ENCODE data around the gene ATP10A. TPM values are rescaled to one million over a fixed set of nuclear protein-coding genes. Genes with fewer than 3 reads are reported as not detected.
A peak's percentile ranks its signal among the peaks of the same experiment; 100 is the strongest.

Gene ATP10A
- polyA plus RNA-seq, 3 donors: 0.71 to 3.9 (median 0.92) TPM

GRCh38 chr15:25763331-25763751 lies 99.8 kb downstream of the ATP10A start:
- intact Hi-C loops (cut with micrococcal nuclease): no loop called here
- no peak for DNase-seq
- 78% methylated on average over 3 of the region's 4 CpGs for WGBS (ENCODE audit: insufficient coverage)
- Mint-ChIP-seq H3K27ac (peak overlapping the region in 1 of 7 donors; percentile 58), H3K4me3 (no peak overlapping the region), H3K9me3 (peaks cover 19 to 33% (median 27%) of the 10 kb centered on the region in 7 donors), H3K27me3 (ENCODE audit: low read depth in 3 of 3) (peaks cover 0 to 1% (median 0%) of the 10 kb centered on the region in 3 donors), H3K36me3 (peaks cover 6 to 27% of the 10 kb centered on the region in 2 donors), H3K4me1 (peaks cover 17% of the 10 kb centered on the region)
- H3K27me3 ChIP-seq (ENCODE audit: control insufficient read depth in 2 of 2, insufficient read depth in 2 of 2, low read length in 2 of 2): no peaks in the 10 kb centered on the region
- H3K9me3 ChIP-seq (replicated peaks in 1 of 2; ENCODE audit: control insufficient read depth in 1 of 2, insufficient read depth in 1 of 2, low read length in 2 of 2): peaks cover 0 to 33% of the 10 kb centered on the region in 2 donors
- H3K27ac ChIP-seq (ENCODE audit: low read depth in 1 of 2, low read length in 2 of 2): no peak overlapping the region
- H3K79me2 ChIP-seq (ENCODE audit: insufficient read depth, low read length): no peaks in the 10 kb centered on the region
- no peak overlapping the region for H3K9ac ChIP-seq (ENCODE audit: insufficient read depth, low read length, poor library complexity, severe bottlenecking)
- H3K4me3 ChIP-seq (replicated peaks in 1 of 3; ENCODE audit: low read depth in 2 of 3, low read length in 3 of 3): no peak overlapping the region
- H4K20me1 ChIP-seq (ENCODE audit: insufficient read depth, low read length): no peaks in the 10 kb centered on the region
- no peak overlapping the region for H2AFZ ChIP-seq (ENCODE audit: insufficient read depth, low read depth, low read length, poor library complexity, severe bottlenecking)
- no peak overlapping the region for H3K4me2 ChIP-seq (replicated peaks; ENCODE audit: extremely low read depth, low read length, poor library complexity, severe bottlenecking)
- peaks cover 13 to 16% of the 10 kb centered on the region in 2 donors for H3K4me1 ChIP-seq (ENCODE audit: control insufficient read depth in 1 of 2, insufficient read depth in 2 of 2, low read length in 2 of 2)
- H3K36me3 ChIP-seq (replicated peaks in 1 of 2; ENCODE audit: control insufficient read depth in 1 of 2, insufficient read depth in 2 of 2, low read length in 2 of 2): peaks cover 0 to 9% of the 10 kb centered on the region in 2 donors
- TF ChIP-seq CTCF (IDR thresholded peaks at IDR 0.05): no peak

- H4K20me1 ChIP-seq (ENCODE audit: insufficient read depth, low read length): no peaks in the 10 kb centered on the region
- H3K4me1 ChIP-seq (ENCODE audit: control insufficient read depth in 1 of 2, insufficient read depth in 2 of 2, low read length in 2 of 2): peaks cover 13 to 16% of the 10 kb centered on the region in 2 donors
- peaks cover 0 to 1% (median 0%) of the 10 kb centered on the region in 3 donors for H3K27me3 Mint-ChIP-seq (ENCODE audit: low read depth in 3 of 3)
- peak overlapping the region; percentile 22 to 45 for H3K4me3 Mint-ChIP-seq
- no peak for TF ChIP-seq CTCF (IDR thresholded peaks at IDR 0.05)
- H3K27ac ChIP-seq (ENCODE audit: low read depth in 1 of 2, low read length in 2 of 2): peak overlapping the region; percentile 88 to 91
- peak overlapping the region; percentile 56 for H2AFZ ChIP-seq (ENCODE audit: insufficient read depth, low read depth, low read length, poor library complexity, severe bottlenecking)
- H3K9me3 Mint-ChIP-seq: peaks cover 19 to 32% (median 26%) of the 10 kb centered on the region in 7 donors
- no peak overlapping the region for H3K4me2 ChIP-seq (replicated peaks; ENCODE audit: extremely low read depth, low read length, poor library complexity, severe bottlenecking)
- H3K36me3 Mint-ChIP-seq: peaks cover 6 to 27% of the 10 kb centered on the region in 2 donors
- intact Hi-C loops (cut with micrococcal nuclease): no loop called here
- peaks cover 0 to 9% of the 10 kb centered on the region in 2 donors for H3K36me3 ChIP-seq (replicated peaks in 1 of 2; ENCODE audit: control insufficient read depth in 1 of 2, insufficient read depth in 2 of 2, low read length in 2 of 2)
- H3K9ac ChIP-seq (ENCODE audit: insufficient read depth, low read length, poor library complexity, severe bottlenecking): peak overlapping the region; percentile 46
- H3K27me3 ChIP-seq (ENCODE audit: control insufficient read depth in 2 of 2, insufficient read depth in 2 of 2, low read length in 2 of 2): no peaks in the 10 kb centered on the region
- H3K27ac Mint-ChIP-seq: peak overlapping the region; percentile 86 to 95 (median 94)
- no peaks in the 10 kb centered on the region for H3K79me2 ChIP-seq (ENCODE audit: insufficient read depth, low read length)
- H3K4me1 Mint-ChIP-seq: peaks cover 17% of the 10 kb centered on the region
- peaks cover 0 to 33% of the 10 kb centered on the region in 2 donors for H3K9me3 ChIP-seq (replicated peaks in 1 of 2; ENCODE audit: control insufficient read depth in 1 of 2, insufficient read depth in 1 of 2, low read length in 2 of 2)
- peak overlapping the region in 1 of 3 experiments; percentile 20 for H3K4me3 ChIP-seq (replicated peaks in 1 of 3; ENCODE audit: low read depth in 2 of 3, low read length in 3 of 3)
- WGBS (ENCODE audit: insufficient coverage): 0% methylated on average over 1 of the region's 13 CpGs
- peak; percentile 87 to 90 (median 89) for DNase-seq
Measured at GRCh38 chr15:25761971-25762662, 101.0 kb downstream of the ATP10A start.

Data from CD14-positive monocyte (primary cell).